HG03520 (cell line): Measurements from ENCODE around the gene SLC12A1.
A peak's percentile ranks its signal among the peaks of the same experiment; 100 is the strongest.

ENCODE experiments used
- ATAC-seq: cut with Tn5 transposase; IDR thresholded peaks from one replicate; pipeline ENCODE4 v1.9.1; 2021; ENCODE audit warnings: mild to moderate bottlenecking, moderate library complexity; ENCODE audit not compliant: unreplicated experiment

Gene SLC12A1

GRCh38 chr15:48345516-48345915, 139.4 kb downstream of the SLC12A1 start:
- no peak for ATAC-seq

GRCh38 chr15:48352474-48353072, 146.5 kb downstream of the SLC12A1 start:
- peak; percentile 69 for ATAC-seq
